Neural progenitor cell (in vitro differentiated cells): ENCODE measurements around the gene KRTAP20-2. TPM values are rescaled to one million over a fixed set of nuclear protein-coding genes. Genes with fewer than 3 reads are reported as not detected.

Source experiments
- DNase-seq: peaks from one replicate; pipeline ENCODE4 v3.0.0-alpha.2; 2016; ENCODE audit warnings: low spot score
- H2AFZ ChIP-seq: fragments of 200-600 bp; sonication (generic); replicated peaks from 2 replicates; pipeline ENCODE4 v1.6.1; 2016; ENCODE audit warnings: antibody characterized with exemption
- H3F3A ChIP-seq: fragments of 200-600 bp; sonication (generic); 2 replicates; pipeline ENCODE4 v1.6.1; 2016; ENCODE audit warnings: antibody characterized with exemption, low read depth
- H3K27ac ChIP-seq: fragments of 200-600 bp; sonication (generic); 2 replicates; pipeline ENCODE4 v1.5.1; 2016; ENCODE audit warnings: mild to moderate bottlenecking
- H3K27me3 ChIP-seq: fragments of 200-600 bp; sonication (generic); 2 replicates; pipeline ENCODE4 v1.6.1; 2016; ENCODE audit warnings: mild to moderate bottlenecking, moderate library complexity
- H3K36me3 ChIP-seq: fragments of 200-600 bp; sonication (generic); 2 replicates; pipeline ENCODE4 v1.5.1; 2016
- H3K4me1 ChIP-seq: fragments of 200-600 bp; sonication (generic); 2 replicates; pipeline ENCODE4 v1.6.1; 2016; ENCODE audit warnings: mixed run types
- H3K4me2 ChIP-seq: fragments of 200-600 bp; sonication (generic); 2 replicates; pipeline ENCODE4 v1.6.1; 2016
- H3K4me3 ChIP-seq: fragments of 200-600 bp; sonication (generic); 2 replicates; pipeline ENCODE4 v1.5.1; 2016
- H3K79me2 ChIP-seq: fragments of 200-600 bp; sonication (generic); 2 replicates; pipeline ENCODE4 v1.6.1; 2016; ENCODE audit warnings: low read depth
- H3K9ac ChIP-seq: fragments of 200-600 bp; sonication (generic); 2 replicates; pipeline ENCODE4 v1.6.1; 2016
- H3K9me3 ChIP-seq: fragments of 200-600 bp; sonication (generic); 2 replicates; pipeline ENCODE4 v1.5.1; 2016; ENCODE audit warnings: low read depth
- H4K20me1 ChIP-seq: fragments of 200-600 bp; sonication (generic); 2 replicates; pipeline ENCODE4 v1.6.1; 2016; ENCODE audit warnings: low read depth
- H3K27ac Mint-ChIP-seq: 3 replicates; pipeline ENCODE4 v1.8.0; 2021; ENCODE audit warnings: mixed read lengths
- H3K27me3 Mint-ChIP-seq: 2 replicates; pipeline ENCODE4 v1.8.0; 2022; ENCODE audit warnings: low read depth, mild to moderate bottlenecking, inconsistent platforms, moderate library complexity, mixed read lengths; ENCODE audit not compliant: insufficient read depth
- H3K36me3 Mint-ChIP-seq: 3 replicates; pipeline ENCODE4 v1.8.0; 2021; ENCODE audit warnings: mixed read lengths
- H3K4me1 Mint-ChIP-seq: 3 replicates; pipeline ENCODE4 v1.8.0; 2021; ENCODE audit warnings: mixed read lengths
- H3K4me3 Mint-ChIP-seq: 3 replicates; pipeline ENCODE4 v1.8.0; 2021; ENCODE audit warnings: mild to moderate bottlenecking, moderate library complexity, mixed read lengths
- H3K9me3 Mint-ChIP-seq: 3 replicates; pipeline ENCODE4 v1.8.0; 2020; ENCODE audit warnings: mixed read lengths
- CTCF ChIP-seq: fragments of 200-600 bp; sonication (generic); IDR thresholded peaks from 2 replicates; pipeline ENCODE4 v1.5.1; 2017; ENCODE audit warnings: antibody characterized with exemption, mild to moderate bottlenecking
- EZH2 ChIP-seq: fragments of 200-600 bp; sonication (generic); IDR thresholded peaks from 2 replicates; pipeline ENCODE4 v1.6.1; 2017; ENCODE audit warnings: antibody characterized with exemption, mild to moderate bottlenecking, moderate library complexity
- EZH2phosphoT487 ChIP-seq: fragments of 200-600 bp; sonication (generic); IDR thresholded peaks from 2 replicates; pipeline ENCODE4 v1.6.1; 2017; ENCODE audit warnings: antibody characterized with exemption
- total RNA-seq: library from RNA; depleted of rRNA; stranded (reverse); fragments of >200 nt; gene quantifications from 2 replicates; pipeline ENCODE4 v1.2.3, GENCODE V29; 2015; ENCODE audit warnings: low replicate concordance

Gene KRTAP20-2
- total RNA-seq, 1 donor from 2014 or later = not detected

- Histone ChIP-seq H3K79me2 (no peaks in the 10 kb centered on the region), H4K20me1 (no peaks in the 10 kb centered on the region), H3K4me3 (no peak overlapping the region), H3K27ac (no peak overlapping the region), H3K9ac (no peak overlapping the region), H3F3A (no peaks in the 10 kb centered on the region), H3K36me3 (no peaks in the 10 kb centered on the region), H3K27me3 (no peaks in the 10 kb centered on the region), H3K9me3 (peaks cover 3% of the 10 kb centered on the region), H3K4me2 (no peak overlapping the region), H3K4me1 (no peaks in the 10 kb centered on the region), H2AFZ (no peak overlapping the region)
- peaks cover 2% of the 10 kb centered on the region for H3K27me3 Mint-ChIP-seq
- H3K9me3 Mint-ChIP-seq = peaks cover 2% of the 10 kb centered on the region
- no peak overlapping the region for H3K27ac Mint-ChIP-seq
- H3K4me3 Mint-ChIP-seq = no peak overlapping the region
- H3K36me3 Mint-ChIP-seq = no peaks in the 10 kb centered on the region
- TF ChIP-seq EZH2 (no peak), CTCF (no peak), EZH2phosphoT487 (no peak)
- H3K4me1 Mint-ChIP-seq = no peaks in the 10 kb centered on the region
- DNase-seq = no peak
Observed at GRCh38 chr21:30629200-30629599, 5.8 kb upstream of the KRTAP20-2 start.

- H3K27me3 ChIP-seq = no peaks in the 10 kb centered on the region
- no peaks in the 10 kb centered on the region for H3K36me3 Mint-ChIP-seq
- H3K4me2 ChIP-seq = no peak overlapping the region
- H3K27ac Mint-ChIP-seq = no peak overlapping the region
- H3K9me3 ChIP-seq = no peaks in the 10 kb centered on the region
- no peaks in the 10 kb centered on the region for H3K4me1 ChIP-seq
- no peaks in the 10 kb centered on the region for H3K36me3 ChIP-seq
- no peaks in the 10 kb centered on the region for H3F3A ChIP-seq
- H3K9ac ChIP-seq = no peak overlapping the region
- H3K79me2 ChIP-seq = no peaks in the 10 kb centered on the region
- no peak for DNase-seq
- no peaks in the 10 kb centered on the region for H4K20me1 ChIP-seq
- H3K9me3 Mint-ChIP-seq = no peaks in the 10 kb centered on the region
- no peak overlapping the region for H3K4me3 Mint-ChIP-seq
- H3K4me1 Mint-ChIP-seq = no peaks in the 10 kb centered on the region
- H2AFZ ChIP-seq = no peak overlapping the region
- H3K27ac ChIP-seq = no peak overlapping the region
- TF ChIP-seq EZH2 = no peak
- no peak for TF ChIP-seq EZH2phosphoT487
- TF ChIP-seq CTCF = no peak
- H3K27me3 Mint-ChIP-seq = peaks cover 2% of the 10 kb centered on the region
- no peak overlapping the region for H3K4me3 ChIP-seq
Observed at GRCh38 chr21:30638686-30639085, 3.7 kb downstream of the KRTAP20-2 start.

- Mint-ChIP-seq H3K27ac (no peak within 1 kb of the TSS), H3K27me3 (peaks cover 2% of the 10 kb centered on the region), H3K36me3 (no peaks in the 10 kb centered on the region), H3K4me1 (no peaks in the 10 kb centered on the region), H3K4me3 (no peak within 1 kb of the TSS), H3K9me3 (no peaks in the 10 kb centered on the region)
- Histone ChIP-seq H3K36me3 (no peaks in the 10 kb centered on the region), H3K4me3 (no peak within 1 kb of the TSS), H3F3A (no peaks in the 10 kb centered on the region), H3K27me3 (no peaks in the 10 kb centered on the region), H3K4me1 (no peaks in the 10 kb centered on the region), H3K4me2 (no peak within 1 kb of the TSS), H2AFZ (no peak within 1 kb of the TSS), H3K79me2 (no peaks in the 10 kb centered on the region), H3K9ac (no peak within 1 kb of the TSS), H3K9me3 (peaks cover 3% of the 10 kb centered on the region), H3K27ac (no peak within 1 kb of the TSS), H4K20me1 (no peaks in the 10 kb centered on the region)
- TF ChIP-seq CTCF = no peak
- no peak for TF ChIP-seq EZH2phosphoT487
- no peak for TF ChIP-seq EZH2
- no peak for DNase-seq
Observed at GRCh38 chr21:30642564-30642963, 7.6 kb downstream of the KRTAP20-2 start, which contains the start of gene KRTAP20-3. TSS of gene KRTAP20-3 (plus strand) at chr21:30642864.
